Neural cell (in vitro differentiated cells): ENCODE measurements around the gene ZNF486. TPM values are rescaled to one million over a fixed set of nuclear protein-coding genes. Genes with fewer than 3 reads are reported as not detected.
A peak's percentile ranks its signal among the peaks of the same experiment; 100 is the strongest.
"Not testable (repeated sequence)": the region's sequence is repeated elsewhere in the genome, so short reads cannot be mapped to it uniquely, and the experiment has no call there.

Experiments
- H2AFZ ChIP-seq: fragments of 200-600, 300-800 bp; sonication (generic), shearing (Covaris generic); 2 replicates; pipeline ENCODE4 v1.6.0; 2014; ENCODE audit warnings: low read depth, mild to moderate bottlenecking, antibody characterized with exemption, low read length, moderate library complexity
- H3F3A ChIP-seq: fragments of 200-600 bp; shearing (Covaris generic); 2 replicates; pipeline ENCODE4 v1.6.1; 2016; ENCODE audit warnings: mild to moderate bottlenecking, moderate library complexity, mixed read lengths, antibody characterized with exemption, low read length; ENCODE audit not compliant: insufficient read depth, poor library complexity, severe bottlenecking
- H3K27ac ChIP-seq: fragments of 200-600, 300-800 bp; sonication (generic), shearing (Covaris generic); 2 replicates; pipeline ENCODE4 v1.5.1; 2014; ENCODE audit warnings: mild to moderate bottlenecking, low read length, moderate library complexity
- H3K27me3 ChIP-seq: fragments of 300-800, 200-600 bp; sonication (generic), shearing (Covaris generic); 2 replicates; pipeline ENCODE4 v1.6.0; 2014; ENCODE audit warnings: mild to moderate bottlenecking, low read depth, low read length, moderate library complexity; ENCODE audit not compliant: insufficient read depth
- H3K36me3 ChIP-seq: fragments of 300-800, 200-600 bp; sonication (generic), shearing (Covaris generic); 2 replicates; pipeline ENCODE4 v1.5.1; 2014; ENCODE audit warnings: mild to moderate bottlenecking, antibody characterized with exemption, low read length, moderate library complexity; ENCODE audit not compliant: insufficient read depth
- H3K4me2 ChIP-seq: fragments of 300-800, 200-600 bp; sonication (generic), shearing (Covaris generic); 2 replicates; pipeline ENCODE4 v1.6.0; 2014; ENCODE audit warnings: mild to moderate bottlenecking, low read length
- H3K4me3 ChIP-seq: fragments of 300-800, 200-600 bp; sonication (generic), shearing (Covaris generic); 2 replicates; pipeline ENCODE4 v1.5.1; 2014; ENCODE audit warnings: mild to moderate bottlenecking, low read length, moderate library complexity
- H3K79me2 ChIP-seq: fragments of 200-600 bp; shearing (Covaris generic); replicated peaks from 2 replicates; pipeline ENCODE4 v1.6.0; 2014; ENCODE audit warnings: mild to moderate bottlenecking, low read length, moderate library complexity; ENCODE audit not compliant: insufficient read depth
- H3K9ac ChIP-seq: fragments of 300-800, 200-600 bp; sonication (generic), shearing (Covaris generic); 2 replicates; pipeline ENCODE4 v1.6.1; 2016; ENCODE audit warnings: mild to moderate bottlenecking, low read length, mixed read lengths
- H3K9me2 ChIP-seq: fragments of 200-600 bp; shearing (Covaris generic); 2 replicates; pipeline ENCODE4 v1.6.1; 2016; ENCODE audit warnings: mild to moderate bottlenecking, low read length, mixed read lengths; ENCODE audit not compliant: insufficient read depth
- H3K9me3 ChIP-seq: fragments of 200-600, 300-800 bp; sonication (generic), shearing (Covaris generic); 2 replicates; pipeline ENCODE4 v1.6.1; 2016; ENCODE audit warnings: mild to moderate bottlenecking, mixed run types, low read length, moderate library complexity, mixed read lengths
- H4K20me1 ChIP-seq: fragments of 200-600 bp; shearing (Covaris generic); 2 replicates; pipeline ENCODE4 v1.6.1; 2016; ENCODE audit warnings: mild to moderate bottlenecking, mixed run types; ENCODE audit not compliant: insufficient read depth
- CTCF ChIP-seq: fragments of 450-650 bp; IDR thresholded peaks from 2 replicates; pipeline ENCODE4 v1.5.1; 2014; ENCODE audit warnings: antibody characterized with exemption, mild to moderate bottlenecking, moderate library complexity; ENCODE audit not compliant: poor library complexity, severe bottlenecking
- EP300 ChIP-seq: fragments of 450-650 bp; conservative IDR thresholded peaks from 2 replicates; pipeline ENCODE4 v1.6.1; 2014; ENCODE audit warnings: antibody characterized with exemption, mild to moderate bottlenecking, moderate library complexity; ENCODE audit not compliant: poor library complexity, severe bottlenecking
- EZH2 ChIP-seq: fragments of 200-600, 300-800 bp; shearing (Covaris generic), sonication (generic); IDR thresholded peaks from 2 replicates; pipeline ENCODE4 v1.6.1; 2014; ENCODE audit warnings: antibody characterized with exemption, low read length, borderline replicate concordance, mild to moderate bottlenecking; ENCODE audit not compliant: insufficient read depth, poor library complexity, severe bottlenecking
- MXI1 ChIP-seq: fragments of 450-650 bp; conservative IDR thresholded peaks from 2 replicates; pipeline ENCODE4 v1.6.1; 2014; ENCODE audit warnings: antibody characterized with exemption, mild to moderate bottlenecking; ENCODE audit not compliant: poor library complexity, severe bottlenecking
- POLR2AphosphoS5 ChIP-seq: IDR thresholded peaks from 2 replicates; pipeline ENCODE4 v1.6.1; 2012
- RAD21 ChIP-seq: fragments of 450-650 bp; conservative IDR thresholded peaks from 2 replicates; pipeline ENCODE4 v1.6.1; 2014; ENCODE audit warnings: antibody characterized with exemption, mild to moderate bottlenecking, moderate library complexity
- REST ChIP-seq: IDR thresholded peaks from 2 replicates; pipeline ENCODE4 v1.6.1; 2012; ENCODE audit warnings: borderline replicate concordance
- SMC3 ChIP-seq: fragments of 450-650 bp; conservative IDR thresholded peaks from 2 replicates; pipeline ENCODE4 v1.6.1; 2014; ENCODE audit warnings: antibody characterized with exemption, mild to moderate bottlenecking, moderate library complexity; ENCODE audit not compliant: poor library complexity
- TAF1 ChIP-seq: IDR thresholded peaks from 2 replicates; pipeline ENCODE4 v1.6.1; 2012; ENCODE audit warnings: low read depth
- polyA minus RNA-seq: library from RNA; depleted of rRNA, polyadenylated mRNA; stranded (reverse); fragments of >200 nt; gene quantifications from 2 replicates; pipeline ENCODE4 v1.2.3, GENCODE V29; 2014
- polyA plus RNA-seq: library from polyadenylated mRNA; depleted of rRNA; stranded (reverse); fragments of >200 nt; gene quantifications from 2 replicates; pipeline ENCODE4 v1.2.3, GENCODE V29; 2014

Gene ZNF486
- 1.6 and 1.9 TPM in 2 replicates for polyA plus RNA-seq
- polyA minus RNA-seq = 8.8 and 9.3 TPM in 2 replicates

GRCh38 chr19:20167020-20167644, at the start of gene ZNF486:
Gene ZNF486 (plus strand): TSS chr19:20167214. CDS start chr19:20167331, 117 bp downstream.
- Histone ChIP-seq H3K27ac (peak within 1 kb of the TSS; percentile 60), H3K9me3 (no peaks in the 10 kb centered on the region)
- peak; percentile 84 for TF ChIP-seq POLR2AphosphoS5
- TF ChIP-seq TAF1 = peak; percentile 62
- peak; percentile 11 for TF ChIP-seq CTCF
- TF ChIP-seq EP300 = no peak
- TF ChIP-seq EZH2 = no peak
- peak; percentile 80 for TF ChIP-seq REST
- TF ChIP-seq SMC3 = peak; percentile 48
- TF ChIP-seq RAD21 = peak; percentile 52
- peak; percentile 90 for TF ChIP-seq MXI1

GRCh38 chr19:20118064-20118839, 48.8 kb upstream of the ZNF486 start:
- H3F3A ChIP-seq, H2AFZ ChIP-seq, H3K79me2 ChIP-seq, H3K27me3 ChIP-seq, H3K4me2 ChIP-seq, H3K9me2 ChIP-seq, H3K9ac ChIP-seq, H3K27ac ChIP-seq, H4K20me1 ChIP-seq, H3K4me3 ChIP-seq, H3K36me3 ChIP-seq: not testable (repeated sequence)
- peaks cover 21% of the 10 kb centered on the region for H3K9me3 ChIP-seq

More at GRCh38 chr19:20167020-20167644, at the start of gene ZNF486:
- Histone ChIP-seq H3K4me2 (peak within 1 kb of the TSS; percentile 57), H4K20me1 (no peaks in the 10 kb centered on the region), H3K27me3 (no peaks in the 10 kb centered on the region), H3K9me2 (no peaks in the 10 kb centered on the region), H3K79me2 (peaks cover 8% of the 10 kb centered on the region), H3F3A (no peaks in the 10 kb centered on the region), H2AFZ (peak within 1 kb of the TSS; percentile 59), H3K36me3 (no peaks in the 10 kb centered on the region), H3K9ac (peak within 1 kb of the TSS; percentile 70), H3K4me3 (peak within 1 kb of the TSS; percentile 80)
